ENCODE measurements around the gene NAA40.

- TF ChIP-seq POLR2AphosphoS5 (IDR thresholded peaks at IDR 0.05; ENCODE audit: low read depth, low read length), result no peak
- no peak for TF ChIP-seq TAF1 (IDR thresholded peaks at IDR 0.05; ENCODE audit: low read depth, low read length)
- TF ChIP-seq POU2F2 (IDR thresholded peaks at IDR 0.05; ENCODE audit: low read depth, low read length), result no peak
- TF ChIP-seq POLR2A (IDR thresholded peaks at IDR 0.05; ENCODE audit: low read depth, low read length), result no peak
- TF ChIP-seq SPI1 (IDR thresholded peaks at IDR 0.05; ENCODE audit: low read depth, low read length), result no peak
Observed at GRCh38 chr11:63903884-63904283, 34.9 kb upstream of the NAA40 start.
